ENCODE measurements around the gene PML.

Gene PML, protein sequence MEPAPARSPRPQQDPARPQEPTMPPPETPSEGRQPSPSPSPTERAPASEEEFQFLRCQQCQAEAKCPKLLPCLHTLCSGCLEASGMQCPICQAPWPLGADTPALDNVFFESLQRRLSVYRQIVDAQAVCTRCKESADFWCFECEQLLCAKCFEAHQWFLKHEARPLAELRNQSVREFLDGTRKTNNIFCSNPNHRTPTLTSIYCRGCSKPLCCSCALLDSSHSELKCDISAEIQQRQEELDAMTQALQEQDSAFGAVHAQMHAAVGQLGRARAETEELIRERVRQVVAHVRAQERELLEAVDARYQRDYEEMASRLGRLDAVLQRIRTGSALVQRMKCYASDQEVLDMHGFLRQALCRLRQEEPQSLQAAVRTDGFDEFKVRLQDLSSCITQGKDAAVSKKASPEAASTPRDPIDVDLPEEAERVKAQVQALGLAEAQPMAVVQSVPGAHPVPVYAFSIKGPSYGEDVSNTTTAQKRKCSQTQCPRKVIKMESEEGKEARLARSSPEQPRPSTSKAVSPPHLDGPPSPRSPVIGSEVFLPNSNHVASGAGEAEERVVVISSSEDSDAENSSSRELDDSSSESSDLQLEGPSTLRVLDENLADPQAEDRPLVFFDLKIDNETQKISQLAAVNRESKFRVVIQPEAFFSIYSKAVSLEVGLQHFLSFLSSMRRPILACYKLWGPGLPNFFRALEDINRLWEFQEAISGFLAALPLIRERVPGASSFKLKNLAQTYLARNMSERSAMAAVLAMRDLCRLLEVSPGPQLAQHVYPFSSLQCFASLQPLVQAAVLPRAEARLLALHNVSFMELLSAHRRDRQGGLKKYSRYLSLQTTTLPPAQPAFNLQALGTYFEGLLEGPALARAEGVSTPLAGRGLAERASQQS

DNA sequence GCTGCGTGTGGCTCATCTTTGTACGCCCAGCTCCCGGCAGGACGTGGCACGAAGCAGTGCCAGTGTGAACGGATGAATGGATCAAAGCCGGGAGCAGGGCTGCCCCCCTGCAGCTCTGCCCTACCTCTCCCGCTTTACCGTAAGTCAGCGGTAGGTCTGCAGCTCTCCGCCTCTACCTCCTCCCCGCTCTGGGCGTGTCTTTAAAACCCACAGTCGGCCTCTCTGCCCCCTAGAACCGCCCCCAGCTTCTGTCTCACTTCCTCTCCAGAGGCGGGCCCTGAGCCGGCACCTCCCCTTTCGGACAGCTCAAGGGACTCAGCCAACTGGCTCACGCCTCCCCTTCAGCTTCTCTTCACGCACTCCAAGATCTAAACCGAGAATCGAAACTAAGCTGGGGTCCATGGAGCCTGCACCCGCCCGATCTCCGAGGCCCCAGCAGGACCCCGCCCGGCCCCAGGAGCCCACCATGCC lies at the start of gene PML:
TSS of gene PML (plus strand) at position 304 of the 471 bp plus-strand sequence. CDS start at position 401, 97 bp downstream.
- intact Hi-C loops (cut with micrococcal nuclease), result no loop called here

DNA sequence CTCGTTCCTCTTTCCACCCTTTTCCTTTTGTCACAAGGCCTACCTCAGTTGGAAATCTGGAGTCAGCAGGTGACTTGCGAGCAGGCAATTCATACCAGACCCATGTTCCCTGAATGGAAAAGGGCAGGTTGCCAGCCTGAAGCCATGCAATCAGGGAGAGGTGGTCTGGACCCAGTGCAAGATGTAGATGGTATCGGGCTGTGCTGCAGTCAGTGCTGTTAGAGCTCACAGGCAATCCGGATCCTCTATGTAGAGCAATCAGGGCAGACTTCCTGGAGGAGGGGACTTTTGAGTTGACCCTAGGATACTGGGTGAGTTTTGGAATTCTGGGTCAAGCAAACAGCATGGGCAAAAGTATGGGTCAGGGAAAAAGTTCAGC lies 49.4 kb upstream of the PML start:
- H3K27me3 Mint-ChIP-seq, result peaks cover 2% of the 10 kb centered on the region
- no peak overlapping the region for H3K4me3 Mint-ChIP-seq
- no peaks in the 10 kb centered on the region for H3K9me3 Mint-ChIP-seq
- intact Hi-C loops (cut with micrococcal nuclease), result no loop called here
- no peaks in the 10 kb centered on the region for H3K36me3 Mint-ChIP-seq (ENCODE audit: low read depth)
- no peak overlapping the region for H3K27ac Mint-ChIP-seq
- H3K4me1 Mint-ChIP-seq (ENCODE audit: low read depth), result peaks cover 7% of the 10 kb centered on the region

More for the DNA sequence above, at the start of gene PML:
- no peaks in the 10 kb centered on the region for H3K9me3 Mint-ChIP-seq
- H3K27ac Mint-ChIP-seq, result peak within 1 kb of the TSS; percentile 91
- peak within 1 kb of the TSS; percentile 97 for H3K4me3 Mint-ChIP-seq
- peaks cover 50% of the 10 kb centered on the region for H3K4me1 Mint-ChIP-seq (ENCODE audit: low read depth)
- H3K36me3 Mint-ChIP-seq (ENCODE audit: low read depth), result peaks cover 31% of the 10 kb centered on the region
- H3K27me3 Mint-ChIP-seq, result no peaks in the 10 kb centered on the region

GRCh38 chr15:73946046-73946721 lies 48.3 kb upstream of the PML start:
- intact Hi-C loops (cut with micrococcal nuclease), result no loop called here
- Mint-ChIP-seq H3K9me3 (no peaks in the 10 kb centered on the region), H3K27ac (no peak overlapping the region), H3K4me3 (no peak overlapping the region), H3K4me1 (ENCODE audit: low read depth) (peaks cover 13% of the 10 kb centered on the region), H3K27me3 (peaks cover 2% of the 10 kb centered on the region), H3K36me3 (ENCODE audit: low read depth) (no peaks in the 10 kb centered on the region)

DNA sequence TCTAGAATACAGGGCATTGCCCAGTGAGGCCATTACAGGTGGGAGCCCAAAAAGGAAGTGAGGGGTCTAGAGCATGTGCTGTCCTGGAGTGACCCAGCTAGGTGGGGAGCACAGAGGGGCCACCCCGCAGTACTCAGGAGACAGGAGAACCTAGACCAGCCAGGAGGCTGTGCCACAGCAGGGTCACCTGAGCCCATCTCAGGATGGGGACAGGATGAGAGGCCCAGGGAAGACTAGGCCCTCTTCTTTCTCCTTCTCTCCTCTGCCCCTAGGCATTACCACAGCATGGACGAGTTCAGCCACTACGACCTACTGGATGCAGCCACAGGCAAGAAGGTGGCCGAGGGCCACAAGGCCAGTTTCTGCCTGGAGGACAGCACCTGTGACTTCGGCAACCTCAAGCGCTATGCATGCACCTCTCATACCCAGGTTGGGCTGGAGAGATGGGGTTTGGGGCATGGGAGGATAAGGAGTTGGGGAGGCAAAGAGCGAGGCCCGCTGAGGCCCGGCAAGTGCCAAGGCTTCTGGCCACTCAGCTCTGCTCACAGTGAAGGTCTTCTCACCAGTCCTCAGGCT lies 47.6 kb upstream of the PML start:
- H3K27ac Mint-ChIP-seq, result no peak overlapping the region
- peaks cover 2% of the 10 kb centered on the region for H3K27me3 Mint-ChIP-seq
- H3K4me1 Mint-ChIP-seq (ENCODE audit: low read depth), result peaks cover 16% of the 10 kb centered on the region
- intact Hi-C loops (cut with micrococcal nuclease), result no loop called here
- no peaks in the 10 kb centered on the region for H3K36me3 Mint-ChIP-seq (ENCODE audit: low read depth)
- H3K9me3 Mint-ChIP-seq, result no peaks in the 10 kb centered on the region
- no peak overlapping the region for H3K4me3 Mint-ChIP-seq

DNA sequence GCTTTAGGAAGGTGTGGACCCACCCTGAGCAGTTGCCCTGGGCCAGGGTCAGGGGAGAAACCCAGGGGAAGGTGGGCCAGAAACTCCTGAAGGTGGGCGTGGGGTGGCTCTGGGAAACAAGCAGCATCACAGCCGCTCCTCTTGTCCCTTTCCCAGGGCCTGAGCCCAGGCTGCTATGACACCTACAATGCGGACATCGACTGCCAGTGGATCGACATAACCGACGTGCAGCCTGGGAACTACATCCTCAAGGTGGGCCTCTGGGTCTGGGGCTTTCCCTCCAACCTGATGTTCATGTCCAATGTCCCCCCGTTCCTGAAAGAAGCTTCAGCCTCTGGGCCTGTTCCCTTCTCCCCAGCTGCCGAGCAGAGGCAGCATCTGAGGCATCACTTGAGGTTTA lies 46.9 kb upstream of the PML start:
- H3K9me3 Mint-ChIP-seq, result no peaks in the 10 kb centered on the region
- H3K4me1 Mint-ChIP-seq (ENCODE audit: low read depth), result peaks cover 16% of the 10 kb centered on the region
- no peak overlapping the region for H3K4me3 Mint-ChIP-seq
- peaks cover 4% of the 10 kb centered on the region for H3K27me3 Mint-ChIP-seq
- no peaks in the 10 kb centered on the region for H3K36me3 Mint-ChIP-seq (ENCODE audit: low read depth)
- H3K27ac Mint-ChIP-seq, result no peak overlapping the region
- intact Hi-C loops (cut with micrococcal nuclease), result no loop called here

DNA sequence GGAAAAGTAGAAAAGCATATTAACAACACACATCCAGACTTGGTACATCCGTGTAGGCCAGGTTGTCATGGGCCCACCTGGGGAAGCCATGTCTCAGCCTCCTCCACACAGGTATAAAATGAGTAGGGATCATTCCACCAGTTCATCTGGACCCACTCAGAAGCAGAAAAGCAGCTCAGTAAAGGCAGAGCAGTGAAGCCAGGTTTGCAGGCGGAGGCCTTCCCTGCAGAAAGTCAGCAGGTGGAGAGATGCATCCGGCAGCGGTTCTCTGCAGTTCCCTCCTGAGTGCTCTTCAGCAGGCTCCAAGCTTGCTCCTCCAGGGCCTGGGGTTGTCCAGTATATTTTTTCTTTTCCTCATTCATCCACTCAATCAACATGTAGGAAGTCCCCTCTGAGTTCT lies 46.1 kb upstream of the PML start:
- H3K27me3 Mint-ChIP-seq, result peaks cover 4% of the 10 kb centered on the region
- H3K9me3 Mint-ChIP-seq, result no peaks in the 10 kb centered on the region
- peaks cover 16% of the 10 kb centered on the region for H3K4me1 Mint-ChIP-seq (ENCODE audit: low read depth)
- H3K4me3 Mint-ChIP-seq, result no peak overlapping the region
- intact Hi-C loops (cut with micrococcal nuclease), result no loop called here
- no peak overlapping the region for H3K27ac Mint-ChIP-seq
- no peaks in the 10 kb centered on the region for H3K36me3 Mint-ChIP-seq (ENCODE audit: low read depth)

DNA sequence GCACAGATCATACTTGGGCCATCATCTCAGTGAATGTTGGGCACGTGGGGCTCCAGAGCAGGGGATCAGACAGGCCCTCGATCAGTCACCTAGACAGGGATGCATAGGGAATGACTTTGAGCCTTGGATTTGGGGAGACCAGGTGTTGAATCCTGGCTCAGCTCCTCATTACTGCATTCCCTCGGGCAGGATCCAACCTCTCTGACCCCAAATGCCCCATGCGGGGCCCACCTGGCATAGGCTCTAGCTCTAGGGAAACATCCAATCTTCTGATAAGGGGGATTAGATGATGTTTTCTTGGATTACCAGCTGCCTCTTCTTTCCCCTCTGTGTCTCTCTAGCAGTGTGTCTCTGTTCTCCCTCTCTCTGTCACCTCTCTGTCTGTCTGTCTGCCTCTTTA lies 45.5 kb upstream of the PML start:
- Mint-ChIP-seq H3K9me3 (no peaks in the 10 kb centered on the region), H3K27ac (no peak overlapping the region), H3K4me1 (ENCODE audit: low read depth) (peaks cover 16% of the 10 kb centered on the region), H3K36me3 (ENCODE audit: low read depth) (no peaks in the 10 kb centered on the region), H3K4me3 (no peak overlapping the region), H3K27me3 (peaks cover 6% of the 10 kb centered on the region)
- intact Hi-C loops (cut with micrococcal nuclease), result no loop called here

GRCh38 chr15:73949496-73949895 lies 45.0 kb upstream of the PML start:
- Mint-ChIP-seq H3K9me3 (no peaks in the 10 kb centered on the region), H3K4me1 (ENCODE audit: low read depth) (peaks cover 16% of the 10 kb centered on the region), H3K27me3 (peaks cover 7% of the 10 kb centered on the region), H3K27ac (no peak overlapping the region), H3K36me3 (ENCODE audit: low read depth) (no peaks in the 10 kb centered on the region), H3K4me3 (no peak overlapping the region)
- intact Hi-C loops (cut with micrococcal nuclease), result no loop called here

GRCh38 chr15:73950479-73950830 lies 44.1 kb upstream of the PML start:
- Mint-ChIP-seq H3K4me3 (no peak overlapping the region), H3K36me3 (ENCODE audit: low read depth) (no peaks in the 10 kb centered on the region), H3K4me1 (ENCODE audit: low read depth) (peaks cover 16% of the 10 kb centered on the region), H3K27me3 (peaks cover 8% of the 10 kb centered on the region), H3K27ac (no peak overlapping the region), H3K9me3 (no peaks in the 10 kb centered on the region)
- intact Hi-C loops (cut with micrococcal nuclease), result no loop called here

DNA sequence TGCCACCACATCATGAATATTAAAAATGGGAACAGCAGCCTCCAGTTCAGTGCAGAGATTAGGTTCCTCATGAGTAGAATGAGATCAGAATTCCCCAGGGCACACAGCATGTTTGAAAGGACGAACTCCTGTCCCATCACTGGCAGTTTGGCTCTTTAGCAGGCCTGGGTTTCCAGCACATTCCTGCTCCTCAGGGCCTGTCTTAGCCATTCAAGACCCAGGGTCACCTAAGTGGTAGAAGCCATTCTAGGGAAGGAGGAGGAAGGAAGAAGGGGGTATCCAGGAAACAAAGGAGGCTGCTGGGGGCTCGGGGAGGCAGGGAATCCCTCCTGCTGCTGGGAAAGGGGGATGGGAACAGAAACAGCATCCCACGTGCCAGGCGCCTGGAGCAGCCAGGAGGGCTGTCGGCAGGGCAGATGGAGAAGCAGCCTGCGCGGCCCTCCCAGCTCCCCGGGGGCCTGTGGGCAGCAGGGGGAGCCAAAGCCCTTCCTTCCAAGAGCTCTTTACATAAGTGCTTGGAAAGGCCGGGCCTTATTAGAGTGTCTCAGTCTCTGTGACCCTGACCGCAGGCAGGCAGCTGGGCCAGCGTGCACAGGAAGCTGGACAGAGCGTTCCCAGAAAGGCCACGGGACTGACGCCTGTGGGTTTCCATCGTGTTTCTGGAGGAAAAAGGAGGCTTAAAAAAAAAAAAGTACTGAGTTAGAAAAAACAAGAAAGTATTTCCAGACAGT lies 43.5 kb upstream of the PML start:
- Mint-ChIP-seq H3K4me3 (no peak overlapping the region), H3K36me3 (ENCODE audit: low read depth) (no peaks in the 10 kb centered on the region), H3K4me1 (ENCODE audit: low read depth) (peaks cover 14% of the 10 kb centered on the region), H3K27me3 (peaks cover 10% of the 10 kb centered on the region), H3K27ac (peak overlapping the region; percentile 64), H3K9me3 (no peaks in the 10 kb centered on the region)
- intact Hi-C loops (cut with micrococcal nuclease), result loop anchor here (1.0 kb wide), 1 partner anchor 13 kb away; no protein-coding TSS in a partner anchor

- Mint-ChIP-seq H3K4me1 (ENCODE audit: low read depth) (peaks cover 14% of the 10 kb centered on the region), H3K36me3 (ENCODE audit: low read depth) (no peaks in the 10 kb centered on the region), H3K27me3 (peaks cover 12% of the 10 kb centered on the region), H3K9me3 (no peaks in the 10 kb centered on the region), H3K27ac (peak overlapping the region; percentile 64), H3K4me3 (no peak overlapping the region)
- intact Hi-C loops (cut with micrococcal nuclease), result loop anchor here (1.0 kb wide), 1 partner anchor 13 kb away; no protein-coding TSS in a partner anchor
Measured at GRCh38 chr15:73951601-73952000, 42.9 kb upstream of the PML start.

DNA sequence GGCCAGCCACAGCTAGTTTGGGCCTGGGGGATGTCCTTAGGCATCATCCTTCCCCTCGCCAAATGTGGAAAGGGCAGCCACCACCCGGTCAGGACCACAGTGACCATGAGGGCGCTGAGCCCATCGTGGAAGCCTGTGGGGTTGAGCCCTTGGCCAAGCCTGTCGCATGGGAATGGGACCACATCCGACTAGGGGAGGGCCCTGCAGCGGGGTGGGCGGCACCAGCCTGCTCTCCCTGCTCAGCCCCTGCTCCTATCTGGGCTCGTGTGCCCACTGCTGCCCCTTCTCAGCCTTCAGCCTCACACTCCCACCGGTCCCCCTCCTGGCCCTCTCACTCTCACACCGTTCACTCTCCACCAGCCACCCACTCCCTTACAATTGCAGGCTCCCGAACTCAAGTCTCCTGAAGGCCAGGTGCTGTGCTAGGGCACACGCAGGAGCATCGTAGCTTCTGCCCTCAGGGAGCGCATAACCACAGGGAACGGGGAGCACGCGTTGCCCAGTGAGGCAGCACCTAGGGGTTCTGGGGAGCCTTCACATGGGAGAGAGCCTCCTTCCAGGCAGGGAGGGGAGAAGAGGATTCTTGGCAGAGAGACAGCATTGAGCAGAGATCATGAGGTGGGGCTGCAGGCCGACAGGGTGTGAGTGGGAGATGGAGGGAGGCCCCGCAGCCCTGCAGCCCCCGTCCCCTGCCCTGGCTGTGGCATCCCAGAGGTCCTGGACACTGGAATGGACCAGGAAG lies 42.2 kb upstream of the PML start:
- H3K27ac Mint-ChIP-seq, result peak overlapping the region; percentile 64
- H3K27me3 Mint-ChIP-seq, result peaks cover 18% of the 10 kb centered on the region
- H3K4me1 Mint-ChIP-seq (ENCODE audit: low read depth), result peaks cover 21% of the 10 kb centered on the region
- H3K9me3 Mint-ChIP-seq, result no peaks in the 10 kb centered on the region
- no peaks in the 10 kb centered on the region for H3K36me3 Mint-ChIP-seq (ENCODE audit: low read depth)
- intact Hi-C loops (cut with micrococcal nuclease), result no loop called here
- no peak overlapping the region for H3K4me3 Mint-ChIP-seq

Data from dendritic cell treated with granulocyte-macrophage colony-stimulating factor and Interleukin-4, amounts not matched to agents 40 ng/mL and 50 ng/mL, for 4 days (primary cell).